ENCODE data around the gene CDS1. TPM values are rescaled to one million over a fixed set of nuclear protein-coding genes. Genes with fewer than 3 reads are reported as not detected.
"Not testable (repeated sequence)": the region's sequence is repeated elsewhere in the genome, so short reads cannot be mapped to it uniquely, and the experiment has no call there.

Gene CDS1
- total and polyA plus RNA-seq, 2 of the 8 experiments (the other 6 are each of a cell fraction or from before 2014, with no cell fraction given) = 8.7 to 13.9 TPM

GRCh38 chr4:84682661-84683060 lies 99.7 kb downstream of the CDS1 start:
- H3K4ac ChIP-seq (replicated peaks; ENCODE audit: insufficient read length, low read depth, low read length); H2AK5ac ChIP-seq (ENCODE audit: low read depth, low read length); H3K27me3 ChIP-seq (replicated peaks in 1 of 4; ENCODE audit: control insufficient read depth in 3 of 4, extremely low read depth in 1 of 4, insufficient read depth in 3 of 4, low read length in 3 of 4); H3K56ac ChIP-seq (replicated peaks; ENCODE audit: insufficient read length, low read depth, low read length); H3K4me1 ChIP-seq (replicated peaks in 1 of 4; ENCODE audit: control insufficient read depth in 3 of 4, insufficient read depth in 4 of 4, low read length in 3 of 4); H4K8ac ChIP-seq (ENCODE audit: extremely low read depth, insufficient read depth, low read length); H4K5ac ChIP-seq (ENCODE audit: insufficient read length, low read depth, low read length); H2BK5ac ChIP-seq (ENCODE audit: low read depth, low read length); H3K4me2 ChIP-seq (ENCODE audit: insufficient read depth in 1 of 2, low read depth in 2 of 2, low read length in 2 of 2); H3K18ac ChIP-seq (ENCODE audit: extremely low read depth, low read length); H3K4me3 ChIP-seq (ENCODE audit: extremely low read depth in 1 of 4, insufficient read depth in 2 of 4, low read depth in 3 of 4, low read length in 4 of 4); POLR2A ChIA-PET (ENCODE audit: partially characterized antibody); H3K23me2 ChIP-seq (ENCODE audit: low read depth, low read length); H3K23ac ChIP-seq (ENCODE audit: insufficient read length); H2AFZ ChIP-seq (ENCODE audit: low read length); H3K9me3 ChIP-seq (ENCODE audit: insufficient read depth in 2 of 2, low read depth in 1 of 2, low read length in 1 of 2); H2BK12ac ChIP-seq (ENCODE audit: low read depth, low read length); FAIRE-seq; H3K14ac ChIP-seq (ENCODE audit: insufficient read length); H3K9ac ChIP-seq (replicated peaks in 1 of 4; ENCODE audit: extremely low read depth in 1 of 4, low read depth in 3 of 4, low read length in 3 of 4); H4K20me1 ChIP-seq (replicated peaks in 1 of 2; ENCODE audit: control insufficient read depth in 1 of 2, insufficient read depth in 2 of 2, low read length in 2 of 2); H3K79me1 ChIP-seq (ENCODE audit: low read depth, low read length); H3K79me2 ChIP-seq (ENCODE audit: control insufficient read depth in 1 of 2, insufficient read depth in 2 of 2, low read length in 2 of 2); H3K27ac ChIP-seq (ENCODE audit: low read depth, low read length); H2BK120ac ChIP-seq (replicated peaks; ENCODE audit: low read depth, low read length); H2BK20ac ChIP-seq (ENCODE audit: low read length); H4K91ac ChIP-seq (replicated peaks; ENCODE audit: insufficient read length, low read length); H2BK15ac ChIP-seq (ENCODE audit: low read length); DNase-seq (ENCODE audit: low read depth in 1 of 2, low spot score in 2 of 2): not testable (repeated sequence)
- peaks cover 2 to 42% (median 32%) of the 10 kb centered on the region in 4 experiments; a peak in 7 of 8 replicates for H3K36me3 ChIP-seq (ENCODE audit: control insufficient read depth in 2 of 4, insufficient read depth in 4 of 4, low read length in 3 of 4)
- WGBS, 2 experiments (ENCODE audit: extremely low coverage in 1 of 2, insufficient coverage in 1 of 2, insufficient read length in 1 of 2, insufficient replicate concordance in 2 of 2, low coverage in 1 of 2, low lambda C conversion rate in 2 of 2, missing lambda C conversion rate in 1 of 2) = 94% methylated on average over 4 of the region's 4 CpGs; no CpG with 5 or more reads in 1 of the 2 experiments
- CTCF ChIA-PET (ENCODE audit: partially characterized antibody) = interaction anchor here (0.7 to 1.4 kb wide), 3 partner anchors 75 to 1608 kb away, joined by 3 to 9 read pairs (median 3); no protein-coding TSS in a partner anchor

Measured in H1 (cell line).